Activated naive CD4-positive, alpha-beta T cell treated with anti-CD3 and anti-CD28 coated beads, Interleukin-2, amount 50 U/mL, for 24 hours (primary cell): Measurements from ENCODE around the gene PYGM.

Experiments used
- H3K27ac Mint-ChIP-seq: one replicate; pipeline ENCODE4 v1.8.0; 2021; ENCODE audit warnings: mild to moderate bottlenecking, mixed read lengths
- H3K27me3 Mint-ChIP-seq: one replicate; pipeline ENCODE4 v1.8.0; 2021; ENCODE audit warnings: mixed read lengths
- H3K36me3 Mint-ChIP-seq: one replicate; pipeline ENCODE4 v1.8.0; 2021; ENCODE audit warnings: mixed read lengths
- H3K4me1 Mint-ChIP-seq: one replicate; pipeline ENCODE4 v1.8.0; 2021; ENCODE audit warnings: mixed read lengths
- H3K4me3 Mint-ChIP-seq: one replicate; pipeline ENCODE4 v1.8.0; 2021; ENCODE audit warnings: mild to moderate bottlenecking, mixed read lengths
- H3K9me3 Mint-ChIP-seq: one replicate; pipeline ENCODE4 v1.8.0; 2021; ENCODE audit warnings: mixed read lengths

The PYGM gene

GRCh38 chr11:64741375-64742086 lies 18.2 kb downstream of the PYGM start:
- Mint-ChIP-seq H3K27me3 (no peaks in the 10 kb centered on the region), H3K9me3 (no peaks in the 10 kb centered on the region), H3K27ac (peak overlapping the region; percentile 62), H3K4me3 (peak overlapping the region; percentile 69), H3K4me1 (peaks cover 44% of the 10 kb centered on the region), H3K36me3 (peaks cover 2% of the 10 kb centered on the region)

- H3K27ac Mint-ChIP-seq: no peak overlapping the region
- H3K36me3 Mint-ChIP-seq: peaks cover 2% of the 10 kb centered on the region
- H3K4me3 Mint-ChIP-seq: no peak overlapping the region
- H3K9me3 Mint-ChIP-seq: no peaks in the 10 kb centered on the region
- H3K4me1 Mint-ChIP-seq: peaks cover 52% of the 10 kb centered on the region
- H3K27me3 Mint-ChIP-seq: no peaks in the 10 kb centered on the region
Measured at GRCh38 chr11:64739871-64740270, 19.9 kb downstream of the PYGM start.

- no peaks in the 10 kb centered on the region for H3K9me3 Mint-ChIP-seq
- H3K4me1 Mint-ChIP-seq: peaks cover 54% of the 10 kb centered on the region
- H3K36me3 Mint-ChIP-seq: peaks cover 5% of the 10 kb centered on the region
- H3K4me3 Mint-ChIP-seq: no peak overlapping the region
- H3K27ac Mint-ChIP-seq: no peak overlapping the region
- no peaks in the 10 kb centered on the region for H3K27me3 Mint-ChIP-seq
Measured at GRCh38 chr11:64736654-64737053, 23.1 kb downstream of the PYGM start.

DNA sequence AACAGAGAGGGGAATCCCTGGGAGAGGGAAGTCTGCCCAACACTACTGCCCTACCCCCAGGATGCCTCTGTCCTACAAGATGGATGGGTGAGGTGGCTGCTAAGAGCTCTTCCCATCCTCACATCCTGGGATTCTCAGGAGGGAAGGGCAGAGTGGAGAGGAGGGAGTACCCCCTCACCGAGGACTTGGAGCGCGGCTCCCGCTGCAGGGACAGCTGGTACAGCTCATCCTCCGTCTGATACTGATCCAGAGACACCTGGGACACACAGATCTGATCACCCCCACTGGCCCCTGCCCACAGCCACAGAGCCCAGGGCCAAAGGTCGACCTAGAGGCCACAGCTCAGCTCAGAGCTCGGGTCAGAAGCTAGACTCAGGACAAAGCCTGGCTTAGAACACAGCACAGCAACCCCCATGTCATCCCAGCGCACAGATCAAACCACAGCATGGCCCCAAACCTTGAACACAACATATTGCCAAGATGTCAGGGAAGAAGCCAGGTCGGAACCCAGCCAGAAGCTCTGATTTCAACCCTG lies 24.0 kb downstream of the PYGM start:
- Mint-ChIP-seq H3K27me3 (no peaks in the 10 kb centered on the region), H3K36me3 (peaks cover 5% of the 10 kb centered on the region), H3K9me3 (no peaks in the 10 kb centered on the region), H3K4me3 (no peak overlapping the region), H3K27ac (peak overlapping the region; percentile 61), H3K4me1 (peaks cover 47% of the 10 kb centered on the region)

- peaks cover 5% of the 10 kb centered on the region for H3K36me3 Mint-ChIP-seq
- H3K27me3 Mint-ChIP-seq: no peaks in the 10 kb centered on the region
- no peaks in the 10 kb centered on the region for H3K9me3 Mint-ChIP-seq
- no peak overlapping the region for H3K4me3 Mint-ChIP-seq
- peaks cover 40% of the 10 kb centered on the region for H3K4me1 Mint-ChIP-seq
- peak overlapping the region; percentile 72 for H3K27ac Mint-ChIP-seq
Measured at GRCh38 chr11:64734811-64735724, 24.7 kb downstream of the PYGM start.

DNA sequence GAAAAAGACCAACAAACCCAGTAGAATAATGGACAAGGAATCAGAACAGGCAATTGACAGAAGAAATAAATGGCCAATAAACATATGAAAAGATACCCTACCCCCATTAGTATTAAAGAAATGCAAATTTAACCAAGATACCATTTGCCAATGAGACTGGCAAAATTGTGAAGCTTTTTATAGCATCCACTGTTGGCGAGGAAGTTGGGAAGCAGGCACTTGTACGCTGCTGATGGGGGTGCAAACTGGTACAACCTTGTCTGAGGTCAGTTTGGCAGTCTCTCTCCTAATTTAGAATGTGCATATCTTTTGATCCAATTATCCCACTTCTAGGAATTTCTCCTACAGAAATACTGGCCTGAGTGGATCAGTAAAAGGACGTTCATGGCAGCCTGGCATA lies 28.2 kb downstream of the PYGM start:
- H3K9me3 Mint-ChIP-seq: no peaks in the 10 kb centered on the region
- H3K27me3 Mint-ChIP-seq: no peaks in the 10 kb centered on the region
- peaks cover 27% of the 10 kb centered on the region for H3K4me1 Mint-ChIP-seq
- H3K27ac Mint-ChIP-seq: no peak overlapping the region
- no peak overlapping the region for H3K4me3 Mint-ChIP-seq
- peaks cover 5% of the 10 kb centered on the region for H3K36me3 Mint-ChIP-seq

- Mint-ChIP-seq H3K27me3 (no peaks in the 10 kb centered on the region), H3K27ac (peak overlapping the region; percentile 46), H3K9me3 (no peaks in the 10 kb centered on the region), H3K4me1 (peaks cover 22% of the 10 kb centered on the region), H3K36me3 (peaks cover 5% of the 10 kb centered on the region), H3K4me3 (no peak overlapping the region)
Measured at GRCh38 chr11:64729851-64730382, 29.9 kb downstream of the PYGM start.

DNA sequence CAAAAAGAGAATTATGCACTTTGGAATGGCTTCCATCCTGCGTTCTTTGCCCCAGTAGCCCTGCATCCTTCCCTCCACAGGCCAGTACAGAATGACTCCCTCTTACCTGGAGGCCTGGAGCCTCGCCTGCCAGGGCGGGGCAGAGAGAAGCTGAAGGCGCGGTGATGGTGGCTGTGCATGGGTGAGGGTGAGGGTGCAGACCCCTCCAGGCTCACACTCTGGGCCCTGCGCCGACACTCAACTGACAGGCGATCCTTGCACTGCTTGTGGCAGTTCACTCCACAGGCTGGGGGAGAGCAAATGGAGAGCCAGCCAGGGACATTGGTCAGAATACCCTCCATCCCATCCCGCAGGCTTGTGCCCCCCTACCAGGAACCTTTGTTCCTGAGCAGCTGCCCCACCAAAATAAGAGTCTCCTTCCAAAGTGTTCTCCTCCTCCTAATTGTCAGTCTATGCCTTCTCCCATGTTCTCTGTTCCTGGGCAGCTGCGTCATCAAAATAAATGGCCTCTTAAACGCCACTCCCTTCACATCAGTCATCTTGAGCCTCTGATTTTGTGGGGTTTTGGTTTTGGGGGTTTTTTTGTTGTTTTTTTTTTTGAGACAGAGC lies 30.9 kb downstream of the PYGM start:
- peaks cover 20% of the 10 kb centered on the region for H3K4me1 Mint-ChIP-seq
- H3K27me3 Mint-ChIP-seq: no peaks in the 10 kb centered on the region
- peaks cover 5% of the 10 kb centered on the region for H3K36me3 Mint-ChIP-seq
- no peak overlapping the region for H3K4me3 Mint-ChIP-seq
- no peak overlapping the region for H3K27ac Mint-ChIP-seq
- no peaks in the 10 kb centered on the region for H3K9me3 Mint-ChIP-seq

- H3K9me3 Mint-ChIP-seq: no peaks in the 10 kb centered on the region
- H3K4me1 Mint-ChIP-seq: peaks cover 17% of the 10 kb centered on the region
- H3K4me3 Mint-ChIP-seq: no peak overlapping the region
- peaks cover 4% of the 10 kb centered on the region for H3K27me3 Mint-ChIP-seq
- H3K36me3 Mint-ChIP-seq: peaks cover 5% of the 10 kb centered on the region
- H3K27ac Mint-ChIP-seq: no peak overlapping the region
Measured at GRCh38 chr11:64726867-64727530, 32.8 kb downstream of the PYGM start.

- H3K27me3 Mint-ChIP-seq: peaks cover 4% of the 10 kb centered on the region
- peaks cover 2% of the 10 kb centered on the region for H3K36me3 Mint-ChIP-seq
- peaks cover 11% of the 10 kb centered on the region for H3K4me1 Mint-ChIP-seq
- H3K9me3 Mint-ChIP-seq: no peaks in the 10 kb centered on the region
- H3K4me3 Mint-ChIP-seq: no peak overlapping the region
- H3K27ac Mint-ChIP-seq: no peak overlapping the region
Measured at GRCh38 chr11:64726211-64726641, 33.5 kb downstream of the PYGM start.

DNA sequence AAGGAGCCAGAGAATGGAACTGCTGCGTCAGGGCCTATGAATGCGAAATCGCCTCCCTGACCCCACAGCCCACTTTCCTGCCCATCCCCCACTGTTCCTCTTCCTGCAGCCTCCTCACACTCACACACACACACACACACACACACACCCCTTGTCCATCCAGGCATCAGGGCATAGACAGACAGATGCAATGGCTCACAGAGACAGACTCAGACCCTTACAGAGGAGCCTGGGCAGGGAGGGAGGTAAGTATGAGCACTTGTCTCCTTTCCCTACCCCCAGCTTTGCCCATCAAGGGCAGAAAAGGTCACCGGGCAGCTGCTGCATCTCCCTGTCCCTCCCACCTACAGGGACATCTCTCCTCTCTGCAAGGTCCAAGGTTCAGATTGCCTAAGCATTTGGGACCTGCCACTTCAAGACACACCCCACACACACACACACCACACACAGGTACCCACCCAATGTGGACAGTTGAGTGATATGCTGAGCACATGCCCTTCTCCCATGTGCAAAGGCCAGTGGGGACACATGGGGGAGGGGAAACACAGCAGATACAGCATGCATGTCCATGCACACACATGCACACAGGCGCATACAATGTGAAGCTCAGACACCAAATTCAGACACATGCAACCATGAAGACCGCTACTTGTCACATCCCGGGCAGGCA lies 34.8 kb downstream of the PYGM start:
- Mint-ChIP-seq H3K27ac (no peak overlapping the region), H3K36me3 (peaks cover 2% of the 10 kb centered on the region), H3K4me1 (peaks cover 11% of the 10 kb centered on the region), H3K9me3 (no peaks in the 10 kb centered on the region), H3K4me3 (no peak overlapping the region), H3K27me3 (peaks cover 4% of the 10 kb centered on the region)

- Mint-ChIP-seq H3K9me3 (no peaks in the 10 kb centered on the region), H3K4me1 (peaks cover 11% of the 10 kb centered on the region), H3K27ac (no peak overlapping the region), H3K27me3 (peaks cover 4% of the 10 kb centered on the region), H3K36me3 (no peaks in the 10 kb centered on the region), H3K4me3 (peak overlapping the region; percentile 73)
Measured at GRCh38 chr11:64723907-64724862, 35.6 kb downstream of the PYGM start.

DNA sequence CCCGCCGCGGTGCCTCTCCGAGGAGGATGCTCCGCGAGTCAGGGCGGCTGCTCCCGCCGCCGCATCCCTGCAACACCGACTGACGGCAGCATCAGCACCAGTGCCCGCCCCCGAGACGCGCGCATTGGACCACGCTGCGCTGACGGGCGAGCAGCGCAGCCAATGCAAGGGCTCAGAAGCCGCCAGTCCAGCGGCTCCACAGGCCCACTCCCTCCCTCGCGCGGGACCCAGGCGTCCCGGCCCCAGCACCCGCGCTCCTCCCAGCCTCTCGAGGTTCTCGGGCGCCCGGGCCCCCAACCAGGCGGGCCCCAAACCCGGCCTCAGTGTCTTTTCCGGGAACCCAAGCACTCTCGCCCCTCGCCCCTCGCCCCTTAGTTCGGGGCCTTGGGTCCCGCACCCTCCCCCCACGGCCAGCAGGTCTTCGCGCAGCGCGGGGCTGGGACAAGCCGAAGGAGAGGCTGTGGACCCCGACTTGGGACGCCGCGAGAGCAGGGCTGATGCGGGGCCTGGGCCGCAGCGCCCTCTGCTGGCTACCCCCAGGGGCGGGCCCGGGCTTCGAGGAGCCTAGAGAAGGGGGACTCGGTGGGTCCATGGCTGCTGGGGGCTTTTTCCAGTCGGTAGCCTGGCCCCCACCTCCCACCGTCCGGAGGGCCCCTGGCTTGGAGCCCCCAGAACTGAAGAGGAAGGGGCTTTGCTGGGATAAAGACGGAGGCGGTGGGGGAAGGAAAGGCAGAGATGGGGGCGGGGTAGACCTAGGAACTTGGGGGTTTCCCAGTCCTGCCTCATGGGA lies 36.5 kb downstream of the PYGM start, which contains the start of gene NRXN2:
TSS of gene NRXN2 (minus strand) at position 81 of the 790 bp plus-strand sequence. CDS start 9,498 bp downstream, outside the sequence.
- H3K4me3 Mint-ChIP-seq: peak within 1 kb of the TSS; percentile 73
- H3K9me3 Mint-ChIP-seq: no peaks in the 10 kb centered on the region
- no peak within 1 kb of the TSS for H3K27ac Mint-ChIP-seq
- peaks cover 4% of the 10 kb centered on the region for H3K27me3 Mint-ChIP-seq
- peaks cover 11% of the 10 kb centered on the region for H3K4me1 Mint-ChIP-seq
- no peaks in the 10 kb centered on the region for H3K36me3 Mint-ChIP-seq
